GM21367 (cell line): ENCODE measurements around the gene DYNLT1.
"Not testable (repeated sequence)": the region's sequence is repeated elsewhere in the genome, so short reads cannot be mapped to it uniquely, and the experiment has no call there.

ENCODE experiments used
- ATAC-seq: cut with Tn5 transposase; IDR thresholded peaks from one replicate; pipeline ENCODE4 v1.9.1; 2021; ENCODE audit not compliant: unreplicated experiment

The DYNLT1 gene

GRCh38 chr6:158624684-158625682 is 19.6 kb downstream of the DYNLT1 start:
- no peak for ATAC-seq

GRCh38 chr6:158622545-158623190 is 21.9 kb downstream of the DYNLT1 start:
- ATAC-seq, result no peak

- ATAC-seq, result no peak
Observed at GRCh38 chr6:158621694-158622544, 22.6 kb downstream of the DYNLT1 start.

- no peak for ATAC-seq
Observed at GRCh38 chr6:158620963-158621693, 23.4 kb downstream of the DYNLT1 start.

- no peak for ATAC-seq
Observed at GRCh38 chr6:158619922-158620801, 24.4 kb downstream of the DYNLT1 start.

GRCh38 chr6:158618289-158618688 is 26.3 kb downstream of the DYNLT1 start:
- not testable (repeated sequence) for ATAC-seq

- ATAC-seq, result not testable (repeated sequence)
Observed at GRCh38 chr6:158614606-158615005, 29.9 kb downstream of the DYNLT1 start.

GRCh38 chr6:158611541-158612370 is 32.8 kb downstream of the DYNLT1 start:
- no peak for ATAC-seq

- no peak for ATAC-seq
Observed at GRCh38 chr6:158611039-158611438, 33.5 kb downstream of the DYNLT1 start.

- no peak for ATAC-seq
Observed at GRCh38 chr6:158610319-158610968, 34.1 kb downstream of the DYNLT1 start.

GRCh38 chr6:158609455-158610155 is 34.9 kb downstream of the DYNLT1 start:
- ATAC-seq, result no peak

GRCh38 chr6:158608221-158608620 is 36.3 kb downstream of the DYNLT1 start:
- ATAC-seq, result no peak

GRCh38 chr6:158607411-158608170 is 37.0 kb downstream of the DYNLT1 start:
- ATAC-seq, result no peak

GRCh38 chr6:158606935-158607334 is 37.6 kb downstream of the DYNLT1 start:
- no peak for ATAC-seq

- ATAC-seq, result not testable (repeated sequence)
Observed at GRCh38 chr6:158606011-158606410, 38.5 kb downstream of the DYNLT1 start.

GRCh38 chr6:158605266-158605878 is 39.2 kb downstream of the DYNLT1 start:
- ATAC-seq, result no peak
